ENCODE data around the gene VSX2. TPM values are rescaled to one million over a fixed set of nuclear protein-coding genes. Genes with fewer than 3 reads are reported as not detected.

Gene VSX2
- total RNA-seq, 1 donor from 2014 or later, result not detected

GRCh38 chr14:74219277-74220205, 19.7 kb upstream of the VSX2 start:
- peaks cover 4% of the 10 kb centered on the region for H3K27me3 ChIP-seq
- H3K36me3 ChIP-seq, result no peaks in the 10 kb centered on the region
- TF ChIP-seq CTCF (IDR thresholded peaks at IDR 0.05), result no peak
- no peak overlapping the region for H3K27ac ChIP-seq
- no peaks in the 10 kb centered on the region for H3K9me3 ChIP-seq
- no peak overlapping the region for H3K4me3 ChIP-seq
- H3K4me1 ChIP-seq, result no peaks in the 10 kb centered on the region
- DNase-seq (ENCODE audit: low spot score in 2 of 2), result no peak
- intact Hi-C loops (cut with DNase I), result no loop called here

DNA sequence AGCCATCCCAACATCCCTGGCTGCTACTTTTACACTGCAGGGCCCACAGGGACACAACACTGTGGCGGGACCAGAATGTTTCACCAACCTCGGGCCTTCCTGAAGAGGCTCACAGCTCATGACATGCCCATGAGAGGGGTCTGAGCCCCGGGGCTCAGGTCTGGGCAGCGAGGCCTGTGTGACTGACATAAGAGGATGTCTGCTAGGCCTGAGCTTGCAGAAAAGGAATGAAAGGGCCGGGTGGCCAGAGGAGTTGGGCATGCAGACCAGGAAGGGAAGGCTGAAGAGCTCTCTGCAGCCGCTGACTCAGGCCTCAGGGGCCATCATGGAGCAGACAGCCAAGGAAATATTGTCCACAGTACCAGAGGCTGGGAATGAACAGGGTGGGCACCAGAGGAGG, 18.3 kb upstream of the VSX2 start:
- no peaks in the 10 kb centered on the region for H3K9me3 ChIP-seq
- no peaks in the 10 kb centered on the region for H3K4me1 ChIP-seq
- intact Hi-C loops (cut with DNase I), result no loop called here
- H3K36me3 ChIP-seq, result no peaks in the 10 kb centered on the region
- no peak overlapping the region for H3K27ac ChIP-seq
- peaks cover 4% of the 10 kb centered on the region for H3K27me3 ChIP-seq
- no peak for TF ChIP-seq CTCF (IDR thresholded peaks at IDR 0.05)
- no peak for DNase-seq (ENCODE audit: low spot score in 2 of 2)
- H3K4me3 ChIP-seq, result no peak overlapping the region

- Histone ChIP-seq H3K4me1 (no peaks in the 10 kb centered on the region), H3K9me3 (no peaks in the 10 kb centered on the region), H3K4me3 (no peak overlapping the region), H3K27ac (no peak overlapping the region), H3K27me3 (peaks cover 4% of the 10 kb centered on the region), H3K36me3 (no peaks in the 10 kb centered on the region)
- intact Hi-C loops (cut with DNase I), result no loop called here
- no peak for DNase-seq (ENCODE audit: low spot score in 2 of 2)
- TF ChIP-seq CTCF (IDR thresholded peaks at IDR 0.05), result no peak
Measured at GRCh38 chr14:74221741-74222140, 17.5 kb upstream of the VSX2 start.

DNA sequence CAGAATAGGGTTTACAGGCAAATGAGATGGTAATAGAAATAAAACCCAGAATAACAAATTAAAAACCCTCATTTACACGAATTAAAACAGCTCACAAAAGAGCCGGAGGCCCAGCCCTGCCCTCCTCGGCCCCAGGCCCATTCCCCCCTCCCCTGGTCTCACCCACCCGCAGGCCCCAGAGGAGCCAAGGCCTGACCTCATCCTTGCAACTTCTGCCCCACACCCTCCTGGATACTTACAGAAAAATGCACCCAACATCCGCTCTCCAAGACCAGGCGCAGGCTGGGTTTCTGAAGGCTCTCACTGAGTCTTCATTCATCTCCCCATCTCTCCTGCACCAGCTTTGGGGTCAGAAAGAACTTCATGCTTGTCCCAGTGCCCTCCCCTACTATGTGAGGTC, 16.2 kb upstream of the VSX2 start:
- Histone ChIP-seq H3K4me3 (no peak overlapping the region), H3K4me1 (no peaks in the 10 kb centered on the region), H3K36me3 (no peaks in the 10 kb centered on the region), H3K27ac (no peak overlapping the region), H3K27me3 (peaks cover 1% of the 10 kb centered on the region), H3K9me3 (no peaks in the 10 kb centered on the region)
- no peak for DNase-seq (ENCODE audit: low spot score in 2 of 2)
- no peak for TF ChIP-seq CTCF (IDR thresholded peaks at IDR 0.05)
- intact Hi-C loops (cut with DNase I), result no loop called here

DNA sequence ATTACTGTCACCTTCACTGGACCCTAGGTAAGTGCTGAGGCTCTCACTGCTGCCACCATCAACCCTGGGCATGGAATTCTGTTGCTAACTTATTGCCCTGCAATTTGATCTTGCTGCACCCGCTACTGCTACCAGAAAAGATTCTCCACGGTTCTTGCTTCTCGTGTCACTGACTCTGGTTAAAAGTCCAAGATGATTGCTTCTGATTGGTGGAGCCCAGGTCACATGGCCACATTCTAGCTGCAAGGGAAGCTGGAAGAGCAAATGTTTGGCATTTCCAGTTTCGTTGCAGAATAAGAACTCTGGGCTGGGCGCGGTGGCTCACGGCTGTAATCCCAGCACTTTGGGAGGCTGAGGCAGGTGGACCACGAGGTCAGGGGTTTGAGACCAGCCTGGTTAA, 7.5 kb upstream of the VSX2 start:
- intact Hi-C loops (cut with DNase I), result no loop called here
- no peak overlapping the region for H3K4me3 ChIP-seq
- peaks cover 0 to 8% of the 10 kb centered on the region in 2 donors for H3K9me3 ChIP-seq
- DNase-seq (ENCODE audit: low spot score in 2 of 2), result no peak
- H3K36me3 ChIP-seq, result no peaks in the 10 kb centered on the region
- no peak for TF ChIP-seq CTCF (IDR thresholded peaks at IDR 0.05)
- H3K27me3 ChIP-seq, result no peaks in the 10 kb centered on the region
- no peak overlapping the region for H3K27ac ChIP-seq
- H3K4me1 ChIP-seq, result no peaks in the 10 kb centered on the region
